ENCODE data around the gene RUFY1. TPM values are rescaled to one million over a fixed set of nuclear protein-coding genes. Genes with fewer than 3 reads are reported as not detected.
A peak's percentile ranks its signal among the peaks of the same experiment; 100 is the strongest.
"Not testable (repeated sequence)": the region's sequence is repeated elsewhere in the genome, so short reads cannot be mapped to it uniquely, and the experiment has no call there.

RUFY1 gene
- total RNA-seq, 1 experiment from 2014 or later = 40.9 TPM

DNA sequence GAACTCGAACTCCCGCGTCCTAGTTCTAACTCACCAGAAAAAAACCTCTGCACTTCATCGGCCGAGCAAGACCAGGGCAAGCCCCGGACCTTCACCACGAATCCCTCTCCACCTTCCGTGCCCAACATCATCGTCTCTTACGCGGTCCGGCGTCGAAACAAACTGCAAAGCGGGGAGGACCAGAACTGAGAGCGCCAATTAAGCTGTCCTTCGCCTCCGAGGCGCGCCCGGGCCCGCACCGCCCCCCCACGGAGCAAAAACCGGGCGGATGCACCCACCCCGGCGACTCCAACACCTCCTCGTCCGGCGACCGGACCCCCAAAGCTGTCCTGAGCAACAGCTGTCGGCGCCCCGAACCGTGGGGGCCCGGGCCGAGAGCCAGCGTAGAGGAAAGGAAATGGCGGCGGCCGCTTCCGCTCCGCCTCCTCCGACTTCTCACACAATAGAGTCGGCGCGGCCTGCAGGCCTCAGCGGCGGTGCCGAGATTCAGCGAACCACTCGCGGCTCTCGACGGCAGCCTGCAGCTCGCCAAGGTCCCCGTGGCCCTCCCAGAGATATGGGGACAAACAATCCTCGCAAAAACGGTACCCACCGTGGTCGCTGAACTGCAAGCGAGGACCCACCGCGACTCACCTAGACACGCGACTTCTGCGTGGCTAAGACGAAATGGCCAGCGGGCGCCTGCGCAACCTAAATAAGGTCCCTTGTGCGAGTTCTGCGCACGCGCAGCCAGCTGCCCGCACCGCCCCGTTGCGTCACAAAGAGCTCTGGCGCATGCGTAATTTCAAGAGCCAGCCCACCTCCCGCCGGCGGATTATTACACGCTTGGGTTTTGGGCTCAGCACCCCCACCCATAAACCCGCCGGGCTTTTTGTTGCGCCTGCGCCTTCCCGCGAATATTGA lies 72.9 kb downstream of the RUFY1 start, which contains the start of gene HNRNPH1:
Gene HNRNPH1, minus strand, starts transcription at position 669 of the 903 bp plus-strand sequence. Its CDS starts 538 bp downstream, at position 131.
- H3K4me2 ChIP-seq (ENCODE audit: low read depth, low read length, poor library complexity, severe bottlenecking) = peak within 1 kb of the TSS; percentile 88
- H4K20me1 ChIP-seq (ENCODE audit: insufficient read depth, low read depth, low read length) = peaks cover 48% of the 10 kb centered on the region
- H3K9ac ChIP-seq (ENCODE audit: low read length) = peak within 1 kb of the TSS; percentile 100
- peak; percentile 100 for DNase-seq
- peaks cover 50% of the 10 kb centered on the region for H3K79me2 ChIP-seq (ENCODE audit: low read length)
- peak within 1 kb of the TSS; percentile 92 for H3K27ac ChIP-seq (ENCODE audit: low read length)
- no peaks in the 10 kb centered on the region for H3K27me3 ChIP-seq (ENCODE audit: low read length)
- peaks cover 46% of the 10 kb centered on the region for H3K4me1 ChIP-seq (ENCODE audit: low read length)
- peaks cover 48% of the 10 kb centered on the region for H3K36me3 ChIP-seq (ENCODE audit: insufficient read depth, low read length)
- peak within 1 kb of the TSS; percentile 99 for H3K4me3 ChIP-seq (ENCODE audit: low read length)
- H2AFZ ChIP-seq (ENCODE audit: low read length) = peak within 1 kb of the TSS; percentile 68
- H3K9me3 ChIP-seq (ENCODE audit: low read length) = no peaks in the 10 kb centered on the region
- no peaks in the 10 kb centered on the region for H3K9me2 ChIP-seq (replicated peaks; ENCODE audit: insufficient read depth, low read length)

- peaks cover 42% of the 10 kb centered on the region for H3K79me2 ChIP-seq (ENCODE audit: low read length)
- peak overlapping the region; percentile 82 for H3K4me2 ChIP-seq (ENCODE audit: low read depth, low read length, poor library complexity, severe bottlenecking)
- peak overlapping the region; percentile 77 for H3K27ac ChIP-seq (ENCODE audit: low read length)
- H3K36me3 ChIP-seq (ENCODE audit: insufficient read depth, low read length) = peaks cover 39% of the 10 kb centered on the region
- H3K4me1 ChIP-seq (ENCODE audit: low read length) = peaks cover 42% of the 10 kb centered on the region
- H4K20me1 ChIP-seq (ENCODE audit: insufficient read depth, low read depth, low read length) = peaks cover 40% of the 10 kb centered on the region
- H2AFZ ChIP-seq (ENCODE audit: low read length) = peak overlapping the region; percentile 68
- H3K9ac ChIP-seq (ENCODE audit: low read length) = peak overlapping the region; percentile 89
- peak; percentile 42 for DNase-seq
- H3K4me3 ChIP-seq (ENCODE audit: low read length) = peak overlapping the region; percentile 72
- no peaks in the 10 kb centered on the region for H3K9me3 ChIP-seq (ENCODE audit: low read length)
- no peaks in the 10 kb centered on the region for H3K27me3 ChIP-seq (ENCODE audit: low read length)
- H3K9me2 ChIP-seq (replicated peaks; ENCODE audit: insufficient read depth, low read length) = no peaks in the 10 kb centered on the region
Measured at GRCh38 chr5:179623906-179624741, 73.8 kb downstream of the RUFY1 start.

- Histone ChIP-seq H3K4me2 (ENCODE audit: low read depth, low read length, poor library complexity, severe bottlenecking) (peak overlapping the region; percentile 82), H4K20me1 (ENCODE audit: insufficient read depth, low read depth, low read length) (peaks cover 32% of the 10 kb centered on the region), H3K36me3 (ENCODE audit: insufficient read depth, low read length) (peaks cover 32% of the 10 kb centered on the region), H3K4me1 (ENCODE audit: low read length) (peaks cover 36% of the 10 kb centered on the region), H2AFZ (ENCODE audit: low read length) (no peak overlapping the region), H3K79me2 (ENCODE audit: low read length) (peaks cover 34% of the 10 kb centered on the region), H3K4me3 (ENCODE audit: low read length) (peak overlapping the region; percentile 72), H3K9me2 (replicated peaks; ENCODE audit: insufficient read depth, low read length) (no peaks in the 10 kb centered on the region), H3K27me3 (ENCODE audit: low read length) (no peaks in the 10 kb centered on the region), H3K9me3 (ENCODE audit: low read length) (no peaks in the 10 kb centered on the region), H3K27ac (ENCODE audit: low read length) (no peak overlapping the region), H3K9ac (ENCODE audit: low read length) (peak overlapping the region; percentile 89)
- DNase-seq = peak; percentile 39
Measured at GRCh38 chr5:179624841-179625271, 74.5 kb downstream of the RUFY1 start.

- not testable (repeated sequence) for H3K4me2 ChIP-seq (ENCODE audit: low read depth, low read length, poor library complexity, severe bottlenecking); H3K4me3 ChIP-seq (ENCODE audit: low read length); DNase-seq; H3K9me2 ChIP-seq (replicated peaks; ENCODE audit: insufficient read depth, low read length); H4K20me1 ChIP-seq (ENCODE audit: insufficient read depth, low read depth, low read length); H3K9ac ChIP-seq (ENCODE audit: low read length); H3K27me3 ChIP-seq (ENCODE audit: low read length); H3K27ac ChIP-seq (ENCODE audit: low read length); H3K36me3 ChIP-seq (ENCODE audit: insufficient read depth, low read length); H2AFZ ChIP-seq (ENCODE audit: low read length); H3K4me1 ChIP-seq (ENCODE audit: low read length); H3K9me3 ChIP-seq (ENCODE audit: low read length); H3K79me2 ChIP-seq (ENCODE audit: low read length)
Measured at GRCh38 chr5:179633501-179634369, 83.4 kb downstream of the RUFY1 start.

DNA sequence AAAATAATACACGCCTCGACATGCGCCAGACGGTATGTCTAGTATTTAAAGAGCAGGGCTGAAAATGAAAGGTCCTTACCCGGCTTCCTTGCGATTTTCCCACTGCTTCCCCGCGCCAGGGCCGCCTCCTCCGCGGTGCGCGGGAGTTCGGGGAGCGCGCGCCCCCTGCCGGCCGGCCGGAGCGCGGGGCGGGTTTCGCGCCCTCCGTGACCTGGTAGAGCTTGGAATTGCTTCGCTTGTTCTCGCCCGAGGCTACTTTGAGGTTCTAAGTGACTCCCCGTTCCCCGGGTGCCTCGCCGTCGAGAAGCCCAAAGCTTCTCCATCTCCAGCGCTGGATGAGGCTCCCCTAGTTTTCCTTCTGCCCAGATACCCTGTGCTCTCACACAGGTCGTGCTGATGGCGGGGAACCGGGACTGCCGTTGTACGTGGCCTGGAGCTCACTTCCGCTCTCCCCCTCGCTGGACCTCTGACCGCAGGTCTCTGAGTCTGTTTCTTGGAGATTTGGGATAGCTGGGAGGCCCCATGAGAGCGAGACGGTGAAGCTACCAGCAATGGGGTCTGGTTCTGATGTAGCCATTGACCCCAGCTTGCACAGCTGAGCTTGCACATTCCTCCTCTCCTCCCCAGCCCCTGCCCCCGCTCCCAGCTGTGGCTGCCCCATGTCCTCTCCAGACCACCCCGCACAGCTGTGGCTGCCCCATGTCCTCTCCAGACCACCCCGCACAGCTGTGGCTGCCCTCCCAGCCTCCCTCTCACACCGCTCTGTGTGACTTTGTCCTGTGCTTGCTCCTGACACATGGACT lies 84.2 kb downstream of the RUFY1 start:
- H4K20me1 ChIP-seq (ENCODE audit: insufficient read depth, low read depth, low read length); H3K9ac ChIP-seq (ENCODE audit: low read length); H3K9me2 ChIP-seq (replicated peaks; ENCODE audit: insufficient read depth, low read length); H3K27me3 ChIP-seq (ENCODE audit: low read length); H3K4me3 ChIP-seq (ENCODE audit: low read length); H2AFZ ChIP-seq (ENCODE audit: low read length); H3K4me1 ChIP-seq (ENCODE audit: low read length); H3K79me2 ChIP-seq (ENCODE audit: low read length); H3K27ac ChIP-seq (ENCODE audit: low read length); H3K36me3 ChIP-seq (ENCODE audit: insufficient read depth, low read length); H3K4me2 ChIP-seq (ENCODE audit: low read depth, low read length, poor library complexity, severe bottlenecking); DNase-seq; H3K9me3 ChIP-seq (ENCODE audit: low read length): not testable (repeated sequence)

DNA sequence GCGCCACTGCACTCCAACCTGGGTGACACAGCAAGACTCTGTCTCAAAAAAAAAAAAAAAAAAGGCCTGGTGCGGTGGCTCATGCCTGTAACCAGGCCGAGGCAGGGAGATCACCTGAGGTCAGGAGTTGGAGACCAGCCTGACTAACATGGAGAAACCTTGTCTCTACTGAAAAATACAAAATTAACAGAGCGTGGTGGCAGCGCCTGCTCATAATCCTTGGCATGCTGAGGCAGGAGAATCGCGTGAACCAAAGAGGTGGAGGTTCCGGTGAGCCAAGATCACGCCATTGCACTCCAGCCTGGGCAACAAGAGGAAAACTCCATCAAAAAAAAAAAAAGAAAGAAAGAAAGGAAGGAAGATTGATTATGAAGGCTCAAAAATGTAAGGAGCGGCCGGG lies 88.9 kb downstream of the RUFY1 start:
- not testable (repeated sequence) for H3K79me2 ChIP-seq (ENCODE audit: low read length); H4K20me1 ChIP-seq (ENCODE audit: insufficient read depth, low read depth, low read length); H3K9me3 ChIP-seq (ENCODE audit: low read length); H3K36me3 ChIP-seq (ENCODE audit: insufficient read depth, low read length); H3K9ac ChIP-seq (ENCODE audit: low read length); H3K4me3 ChIP-seq (ENCODE audit: low read length); DNase-seq; H3K27ac ChIP-seq (ENCODE audit: low read length); H3K4me1 ChIP-seq (ENCODE audit: low read length); H3K4me2 ChIP-seq (ENCODE audit: low read depth, low read length, poor library complexity, severe bottlenecking); H3K27me3 ChIP-seq (ENCODE audit: low read length); H3K9me2 ChIP-seq (replicated peaks; ENCODE audit: insufficient read depth, low read length); H2AFZ ChIP-seq (ENCODE audit: low read length)

DNA sequence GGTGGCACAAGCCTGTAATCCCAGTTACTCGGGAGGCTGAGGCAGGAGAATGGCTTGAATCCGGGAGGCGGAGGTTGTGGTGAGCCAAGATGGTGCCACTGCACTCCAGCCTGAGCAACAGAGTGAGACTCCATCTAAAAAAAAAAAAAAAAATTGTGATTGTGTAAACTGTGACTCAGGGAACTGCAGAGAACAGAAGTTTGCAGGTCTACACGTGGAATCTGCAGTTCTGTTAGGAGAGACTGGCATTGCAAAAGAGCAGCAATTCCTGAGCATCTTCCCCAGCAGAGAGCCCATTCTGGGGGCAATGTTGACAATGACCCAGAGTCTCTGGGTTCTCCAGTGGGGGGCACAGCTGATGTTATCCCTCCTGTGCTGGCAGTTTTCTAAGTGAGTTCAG lies 91.4 kb downstream of the RUFY1 start:
- H3K4me2 ChIP-seq (ENCODE audit: low read depth, low read length, poor library complexity, severe bottlenecking); H3K36me3 ChIP-seq (ENCODE audit: insufficient read depth, low read length); H3K4me1 ChIP-seq (ENCODE audit: low read length); H4K20me1 ChIP-seq (ENCODE audit: insufficient read depth, low read depth, low read length); H3K9me3 ChIP-seq (ENCODE audit: low read length); H3K79me2 ChIP-seq (ENCODE audit: low read length); H2AFZ ChIP-seq (ENCODE audit: low read length); H3K4me3 ChIP-seq (ENCODE audit: low read length); H3K27ac ChIP-seq (ENCODE audit: low read length); H3K9me2 ChIP-seq (replicated peaks; ENCODE audit: insufficient read depth, low read length); H3K27me3 ChIP-seq (ENCODE audit: low read length); H3K9ac ChIP-seq (ENCODE audit: low read length); DNase-seq: not testable (repeated sequence)
